HCT116 (cell line): Measurements from ENCODE around the gene AGAP2. TPM values are rescaled to one million over a fixed set of nuclear protein-coding genes. Genes with fewer than 3 reads are reported as not detected.

Experiments used
- ATAC-seq: fragments of 200-7000 bp; cut with Tn5 transposase; 2 replicates; pipeline ENCODE4 v1.9.1; 2020; ENCODE audit warnings: mild to moderate bottlenecking, moderate library complexity
- BruUV-seq: library from RNA; stranded (reverse); fragments of 400-500 nt; replicated peaks from 2 replicates; lab custom pipeline; 2021; lab: Mats Ljungman, UMichigan
- CTCF ChIA-PET: fragments of 300-600 bp; sonication (Branson Sonifier 250); formaldehyde crosslinking; loops from one replicate; lab custom pipeline; 2021; ENCODE audit warnings: antibody characterized with exemption; lab: Charles Lee
- POLR2A ChIA-PET: fragments of 300-600, 350-600 bp; sonication (Branson Sonifier 250); formaldehyde crosslinking; loops from one replicate; lab custom pipeline; 2021; ENCODE audit warnings: antibody characterized with exemption; lab: Charles Lee
- RAD21 ChIA-PET, 2 experiments: fragments of 300-600 bp; sonication (Branson Sonifier 250); formaldehyde crosslinking; loops; one replicate each; lab custom pipeline; 2023; ENCODE audit warnings: low total read pairs in 2 of 2; ENCODE audit not compliant: uncharacterized antibody in 2 of 2, unreplicated experiment in 2 of 2, low non-redundant PET in 1 of 2; lab: Charles Lee
- DNase-seq: peaks from one replicate; pipeline ENCODE4 v3.0.0-alpha.2; 2010; ENCODE audit warnings: low read depth, low spot score
- H2AFZ ChIP-seq: fragments of 200-600 bp; shearing (Covaris generic), sonication (generic); 2 replicates; pipeline ENCODE4 v1.6.1; 2017; ENCODE audit warnings: low read depth, mixed run types, mixed read lengths, antibody characterized with exemption, low read length; ENCODE audit not compliant: poor library complexity, severe bottlenecking
- H3K27ac ChIP-seq: 2 replicates; pipeline ENCODE4 v1.5.1; 2012; ENCODE audit warnings: low read depth, low read length
- H3K27me3 ChIP-seq: fragments of 200-600 bp; sonication (generic); 2 replicates; pipeline ENCODE4 v1.6.1; 2016; ENCODE audit warnings: mixed run types, low read length, mixed read lengths; ENCODE audit not compliant: insufficient read depth
- H3K36me3 ChIP-seq, 2 experiments: fragments of 200-500 bp in 1 of 2; fragments of 200-600 bp in 1 of 2; sonication (Bioruptor generic) in 1 of 2; sonication (generic) in 1 of 2; 2 replicates each; pipeline versions ENCODE4 v1.5.1 to v1.6.1; 2014 to 2016; ENCODE audit warnings: low read length in 2 of 2, inconsistent platforms in 1 of 2, mixed read lengths in 1 of 2, mixed run types in 1 of 2; ENCODE audit not compliant: insufficient read depth in 2 of 2, control insufficient read depth in 1 of 2
- H3K4me1 ChIP-seq, 2 experiments: fragments of 200-600 bp in 1 of 2; sonication (generic) in 1 of 2; 2 replicates each; pipeline versions ENCODE4 v1.5.1 to v1.6.1; 2012 to 2017; ENCODE audit warnings: low read length in 2 of 2, inconsistent platforms in 1 of 2, mild to moderate bottlenecking in 1 of 2, mixed read lengths in 1 of 2, mixed run types in 1 of 2, moderate library complexity in 1 of 2; ENCODE audit not compliant: insufficient read depth in 2 of 2, control insufficient read depth in 1 of 2
- H3K4me2 ChIP-seq: fragments of 200-600 bp; sonication (generic); 2 replicates; pipeline ENCODE4 v1.6.1; 2017; ENCODE audit warnings: mixed run types, low read length, mixed read lengths
- H3K4me3 ChIP-seq, 2 experiments: fragments of 200-600 bp in 1 of 2; sonication (generic) in 1 of 2; replicated peaks in 1 of 2; 2 replicates each; pipeline ENCODE4 v1.5.1; 2011 to 2016; ENCODE audit warnings: low read length in 2 of 2, control low read depth in 1 of 2, low read depth in 1 of 2, mild to moderate bottlenecking in 1 of 2, mixed read lengths in 1 of 2, mixed run types in 1 of 2
- H3K79me2 ChIP-seq: fragments of 200-600 bp; sonication (generic); 2 replicates; pipeline ENCODE4 v1.6.1; 2017; ENCODE audit warnings: mild to moderate bottlenecking, mixed run types, low read length, moderate library complexity, mixed read lengths; ENCODE audit not compliant: insufficient read depth
- H3K9ac ChIP-seq: fragments of 200-600 bp; sonication (generic); 2 replicates; pipeline ENCODE4 v1.6.1; 2016; ENCODE audit warnings: low read length, mixed read lengths
- H3K9me2 ChIP-seq: fragments of 200-600 bp; sonication (generic), shearing (Covaris generic); 2 replicates; pipeline ENCODE4 v1.6.1; 2017; ENCODE audit warnings: mixed run types, mild to moderate bottlenecking, moderate library complexity; ENCODE audit not compliant: insufficient read depth
- H3K9me3 ChIP-seq, 2 experiments: fragments of 200-500 bp in 1 of 2; fragments of 200-600 bp in 1 of 2; sonication (Bioruptor generic) in 1 of 2; sonication (generic) in 1 of 2; 2 replicates each; pipeline ENCODE4 v1.6.1; 2014 to 2017; ENCODE audit warnings: low read length in 2 of 2, mixed read lengths in 2 of 2, inconsistent platforms in 1 of 2, low read depth in 1 of 2, mild to moderate bottlenecking in 1 of 2, mixed run types in 1 of 2, moderate library complexity in 1 of 2; ENCODE audit not compliant: control insufficient read depth in 1 of 2, insufficient read depth in 1 of 2
- H4K20me1 ChIP-seq: fragments of 200-600 bp; sonication (generic), shearing (Covaris generic); 2 replicates; pipeline ENCODE4 v1.6.1; 2017; ENCODE audit warnings: mixed run types, mild to moderate bottlenecking, moderate library complexity; ENCODE audit not compliant: insufficient read depth
- CEBPB ChIP-seq: IDR thresholded peaks from 2 replicates; pipeline ENCODE4 v1.6.1; 2012; ENCODE audit warnings: low read depth
- EGR1 ChIP-seq: IDR thresholded peaks from 2 replicates; pipeline ENCODE4 v1.6.1; 2012; ENCODE audit warnings: low read depth
- EZH2phosphoT487 ChIP-seq: fragments of 200-600 bp; IDR thresholded peaks from 2 replicates; pipeline ENCODE4 v1.6.1; 2018; ENCODE audit warnings: antibody characterized with exemption, borderline replicate concordance
- FOSL1 ChIP-seq: IDR thresholded peaks from 2 replicates; pipeline ENCODE4 v1.6.1; 2012; ENCODE audit warnings: low read depth
- JUND ChIP-seq: IDR thresholded peaks from 2 replicates; pipeline ENCODE4 v1.6.1; 2012
- POLR2A ChIP-seq: IDR thresholded peaks from 2 replicates; pipeline ENCODE4 v1.7.0; 2011; ENCODE audit warnings: borderline replicate concordance; ENCODE audit not compliant: insufficient read depth, insufficient read length; ENCODE audit errors: extremely low read depth
- POLR2AphosphoS5 ChIP-seq: IDR thresholded peaks from 2 replicates; pipeline ENCODE4 v1.6.1; 2011; ENCODE audit warnings: mild to moderate bottlenecking, low read depth, low read length, moderate library complexity
- SIN3A ChIP-seq: IDR thresholded peaks from 2 replicates; pipeline ENCODE4 v1.6.1; 2012; ENCODE audit warnings: low read depth
- SP1 ChIP-seq: IDR thresholded peaks from 2 replicates; pipeline ENCODE4 v1.6.1; 2012; ENCODE audit warnings: low read depth
- SRF ChIP-seq: IDR thresholded peaks from 2 replicates; pipeline ENCODE4 v1.6.1; 2012; ENCODE audit warnings: low read depth
- TCF7L2 ChIP-seq: IDR thresholded peaks from 2 replicates; pipeline ENCODE4 v1.7.0; 2011; ENCODE audit warnings: borderline replicate concordance, inconsistent platforms; ENCODE audit not compliant: insufficient read depth, insufficient read length; ENCODE audit errors: extremely low read depth
- YY1 ChIP-seq: IDR thresholded peaks from 2 replicates; pipeline ENCODE4 v1.6.1; 2011; ENCODE audit warnings: low read length, low read depth, moderate library complexity, mild to moderate bottlenecking; ENCODE audit not compliant: insufficient replicate concordance; ENCODE audit errors: extremely low read depth
- ZFX ChIP-seq: fragments of 450-650 bp; IDR thresholded peaks from 2 replicates; pipeline ENCODE4 v1.6.1; 2017
- intact Hi-C: fragments of 100-400 bp; cut with micrococcal nuclease; formaldehyde crosslinking; loops from 2 replicates; pipeline ENCODE4 v1.10.0; 2022
- total RNA-seq: library from RNA; stranded (reverse); gene quantifications from one replicate; pipeline ENCODE4 v1.2.1, GENCODE V29; 2021; ENCODE audit not compliant: unreplicated experiment
- TF ChIP-seq, protein P1 (sequence below): IDR thresholded peaks from 2 replicates; pipeline ENCODE4 v1.6.1; 2012
- TF ChIP-seq, protein P2 (sequence below): IDR thresholded peaks from 2 replicates; pipeline ENCODE4 v1.6.1; 2011; ENCODE audit warnings: mild to moderate bottlenecking, low read length, moderate library complexity; ENCODE audit not compliant: insufficient replicate concordance; ENCODE audit errors: extremely low read depth

Gene AGAP2
- total RNA-seq, 1 experiment from 2014 or later: 15.8 TPM

DNA sequence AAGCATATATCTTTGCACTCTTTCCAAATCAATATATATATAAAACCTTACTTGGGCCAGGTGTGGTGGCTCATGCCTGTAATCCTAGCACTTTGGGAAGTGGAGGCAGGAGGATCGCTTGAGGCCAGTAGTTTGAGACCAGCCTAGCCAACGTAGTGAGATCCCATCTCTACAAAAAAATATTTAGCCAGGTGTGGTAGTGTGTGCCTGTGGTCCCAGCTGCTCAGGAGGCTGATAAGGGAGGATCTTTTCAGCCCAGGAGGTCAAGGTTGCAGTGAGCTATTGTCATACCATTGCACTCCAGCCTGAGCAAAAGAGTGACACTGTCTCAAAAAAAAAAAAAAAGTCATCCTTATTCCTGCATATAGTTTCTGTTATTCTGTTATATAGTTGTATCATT is 30.2 kb downstream of the AGAP2 start:
- no TSS peak for BruUV-seq
- CTCF ChIA-PET: no interaction called here
- no peak overlapping the region for H2AFZ ChIP-seq
- peaks cover 0 to 1% of the 10 kb centered on the region in 2 experiments; a peak in 2 of 4 replicates for H3K36me3 ChIP-seq
- no peaks in the 10 kb centered on the region for H3K79me2 ChIP-seq
- no peaks in the 10 kb centered on the region for H3K27me3 ChIP-seq
- no peaks in the 10 kb centered on the region; the same call in 1 of the 2 replicates for H4K20me1 ChIP-seq
- TF ChIP-seq POLR2A (no peak), SRF (no peak), SP1 (no peak), TCF7L2 (no peak), SIN3A (no peak)
- TF ChIP-seq, all 23 proteins: peak for 0
- no peak for ATAC-seq
- H3K9me2 ChIP-seq: no peaks in the 10 kb centered on the region
- ChIA-PET POLR2A (no interaction called here), RAD21 (no interaction called here)
- no peak for DNase-seq
- H3K27ac ChIP-seq: no peak overlapping the region
- no peaks in the 10 kb centered on the region; a peak in 1 of 4 replicates for H3K9me3 ChIP-seq
- no peaks in the 10 kb centered on the region for H3K4me1 ChIP-seq
- intact Hi-C loops: no loop called here
- no peak overlapping the region for H3K9ac ChIP-seq
- no peak overlapping the region for H3K4me3 ChIP-seq
- no peak overlapping the region for H3K4me2 ChIP-seq

DNA sequence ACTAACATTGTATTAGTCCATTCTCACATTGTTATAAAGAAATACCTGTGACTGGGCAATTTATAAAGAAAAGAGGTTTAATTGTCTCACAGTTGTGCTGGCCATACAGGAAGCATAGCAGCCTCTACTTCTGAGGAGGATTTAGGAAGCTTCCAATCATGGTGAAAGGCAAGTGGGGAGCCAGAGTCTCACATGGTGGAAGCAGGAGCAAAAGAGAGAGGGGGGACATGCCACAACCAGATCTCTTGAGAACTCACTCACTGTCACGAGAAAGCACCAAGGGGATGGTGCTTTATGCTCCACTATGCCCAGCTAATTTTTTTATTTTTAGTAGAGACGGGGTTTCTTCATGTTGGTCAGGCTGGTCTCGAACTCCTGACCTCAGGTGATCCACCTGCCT is 31.3 kb downstream of the AGAP2 start:
- Histone ChIP-seq H3K9ac (no peak overlapping the region), H3K36me3 (peaks cover 0 to 3% of the 10 kb centered on the region in 2 experiments; a peak in 2 of 4 replicates), H3K27ac (no peak overlapping the region), H3K9me2 (no peaks in the 10 kb centered on the region), H3K4me3 (no peak overlapping the region), H3K79me2 (no peaks in the 10 kb centered on the region), H3K4me2 (no peak overlapping the region), H3K9me3 (no peaks in the 10 kb centered on the region; a peak in 1 of 4 replicates), H3K27me3 (no peaks in the 10 kb centered on the region), H4K20me1 (no peaks in the 10 kb centered on the region; the same call in 1 of the 2 replicates), H2AFZ (no peak overlapping the region), H3K4me1 (no peaks in the 10 kb centered on the region)
- POLR2A ChIA-PET: no interaction called here
- BruUV-seq: no TSS peak
- CTCF ChIA-PET: no interaction called here
- intact Hi-C loops: no loop called here
- no peak for TF ChIP-seq FOSL1
- no peak for TF ChIP-seq SRF
- TF ChIP-seq, protein P1, sequence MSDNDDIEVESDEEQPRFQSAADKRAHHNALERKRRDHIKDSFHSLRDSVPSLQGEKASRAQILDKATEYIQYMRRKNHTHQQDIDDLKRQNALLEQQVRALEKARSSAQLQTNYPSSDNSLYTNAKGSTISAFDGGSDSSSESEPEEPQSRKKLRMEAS: no peak
- no peak for TF ChIP-seq EGR1
- TF ChIP-seq ZFX: no peak
- TF ChIP-seq SP1: no peak
- TF ChIP-seq EZH2phosphoT487: no peak
- no peak for TF ChIP-seq POLR2A
- no peak for TF ChIP-seq YY1
- TF ChIP-seq, protein P2, sequence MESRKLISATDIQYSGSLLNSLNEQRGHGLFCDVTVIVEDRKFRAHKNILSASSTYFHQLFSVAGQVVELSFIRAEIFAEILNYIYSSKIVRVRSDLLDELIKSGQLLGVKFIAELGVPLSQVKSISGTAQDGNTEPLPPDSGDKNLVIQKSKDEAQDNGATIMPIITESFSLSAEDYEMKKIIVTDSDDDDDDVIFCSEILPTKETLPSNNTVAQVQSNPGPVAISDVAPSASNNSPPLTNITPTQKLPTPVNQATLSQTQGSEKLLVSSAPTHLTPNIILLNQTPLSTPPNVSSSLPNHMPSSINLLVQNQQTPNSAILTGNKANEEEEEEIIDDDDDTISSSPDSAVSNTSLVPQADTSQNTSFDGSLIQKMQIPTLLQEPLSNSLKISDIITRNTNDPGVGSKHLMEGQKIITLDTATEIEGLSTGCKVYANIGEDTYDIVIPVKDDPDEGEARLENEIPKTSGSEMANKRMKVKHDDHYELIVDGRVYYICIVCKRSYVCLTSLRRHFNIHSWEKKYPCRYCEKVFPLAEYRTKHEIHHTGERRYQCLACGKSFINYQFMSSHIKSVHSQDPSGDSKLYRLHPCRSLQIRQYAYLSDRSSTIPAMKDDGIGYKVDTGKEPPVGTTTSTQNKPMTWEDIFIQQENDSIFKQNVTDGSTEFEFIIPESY: no peak
- no peak for TF ChIP-seq SIN3A
- TF ChIP-seq POLR2AphosphoS5: no peak
- no peak for TF ChIP-seq JUND
- TF ChIP-seq TCF7L2: no peak
- no peak for TF ChIP-seq CEBPB
- ATAC-seq (no peak), DNase-seq (no peak)
- RAD21 ChIA-PET: no interaction called here
